C4-2B (cell line): ENCODE results near the gene ADSS1.
A peak's percentile ranks its signal among the peaks of the same experiment; 100 is the strongest.

Experiments used
- H3K27ac ChIP-seq: fragments of 450-650 bp; 2 replicates; pipeline ENCODE4 v1.5.1; 2017
- CTCF ChIP-seq: fragments of 450-650 bp; conservative IDR thresholded peaks from 2 replicates; pipeline ENCODE4 v1.5.1; 2017; ENCODE audit warnings: mild to moderate bottlenecking
- ZFX ChIP-seq: fragments of 450-650 bp; IDR thresholded peaks from 2 replicates; pipeline ENCODE4 v1.6.1; 2017

The ADSS1 gene

GRCh38 chr14:104684449-104684821, 39.6 kb upstream of the ADSS1 start:
- TF ChIP-seq ZFX (no peak), CTCF (no peak)
- H3K27ac ChIP-seq = no peak overlapping the region

GRCh38 chr14:104685216-104685997, 38.6 kb upstream of the ADSS1 start:
- no peak overlapping the region for H3K27ac ChIP-seq
- TF ChIP-seq CTCF = no peak
- TF ChIP-seq ZFX = no peak

GRCh38 chr14:104685998-104686610, 37.9 kb upstream of the ADSS1 start:
- H3K27ac ChIP-seq = no peak overlapping the region
- TF ChIP-seq ZFX (no peak), CTCF (no peak)

- H3K27ac ChIP-seq = no peak overlapping the region
- no peak for TF ChIP-seq CTCF
- no peak for TF ChIP-seq ZFX
Observed at GRCh38 chr14:104686624-104687517, 37.2 kb upstream of the ADSS1 start.

GRCh38 chr14:104687601-104688504, 36.2 kb upstream of the ADSS1 start:
- peak overlapping the region; percentile 77 for H3K27ac ChIP-seq
- no peak for TF ChIP-seq CTCF
- no peak for TF ChIP-seq ZFX

GRCh38 chr14:104688505-104689108, 35.4 kb upstream of the ADSS1 start:
- H3K27ac ChIP-seq = peak overlapping the region; percentile 77
- no peak for TF ChIP-seq CTCF
- no peak for TF ChIP-seq ZFX
